ENCODE measurements around the gene SH2B3.

GRCh38 chr12:111469401-111469800 lies 63.7 kb downstream of the SH2B3 start:
- TF ChIP-seq CHD1 (IDR thresholded peaks at IDR 0.05; ENCODE audit: low read length) (no peak), ZNF253 (CRISPR knock-in tag; conservative IDR thresholded peaks at IDR 0.05) (no peak), E2F1 (CRISPR knock-in tag; IDR thresholded peaks at IDR 0.05) (no peak)
